GM13976 (cell line): ENCODE results near the gene ARHGAP6.
A peak's percentile ranks its signal among the peaks of the same experiment; 100 is the strongest.

Experiments
- DNase-seq: peaks from one replicate; pipeline ENCODE4 v3.0.0; 2012; ENCODE audit warnings: low spot score
- in situ Hi-C: fragments of 300-500 bp; cut with MboI; formaldehyde crosslinking; loops from one replicate; pipeline ENCODE4 v1.12.0; 2022; ENCODE audit warnings: low sequenced_read_pairs, mixed read lengths, inconsistent platforms; ENCODE audit not compliant: unreplicated experiment
- TF ChIP-seq, protein P1 (sequence below): IDR thresholded peaks from 2 replicates; pipeline ENCODE4 v1.5.1; 2012; ENCODE audit warnings: borderline replicate concordance, mild to moderate bottlenecking; ENCODE audit not compliant: insufficient read depth; ENCODE audit errors: extremely low read depth, missing control alignments, control extremely low read depth

ARHGAP6 gene

GRCh38 chrX:11143931-11144678, 521.6 kb downstream of the ARHGAP6 start:
- in situ Hi-C loops = loop anchor here (10.0 to 25.0 kb wide), 3 partner anchors 391 to 957 kb away; no protein-coding TSS in a partner anchor
- peak; percentile 67 for DNase-seq
- TF ChIP-seq, protein P1, sequence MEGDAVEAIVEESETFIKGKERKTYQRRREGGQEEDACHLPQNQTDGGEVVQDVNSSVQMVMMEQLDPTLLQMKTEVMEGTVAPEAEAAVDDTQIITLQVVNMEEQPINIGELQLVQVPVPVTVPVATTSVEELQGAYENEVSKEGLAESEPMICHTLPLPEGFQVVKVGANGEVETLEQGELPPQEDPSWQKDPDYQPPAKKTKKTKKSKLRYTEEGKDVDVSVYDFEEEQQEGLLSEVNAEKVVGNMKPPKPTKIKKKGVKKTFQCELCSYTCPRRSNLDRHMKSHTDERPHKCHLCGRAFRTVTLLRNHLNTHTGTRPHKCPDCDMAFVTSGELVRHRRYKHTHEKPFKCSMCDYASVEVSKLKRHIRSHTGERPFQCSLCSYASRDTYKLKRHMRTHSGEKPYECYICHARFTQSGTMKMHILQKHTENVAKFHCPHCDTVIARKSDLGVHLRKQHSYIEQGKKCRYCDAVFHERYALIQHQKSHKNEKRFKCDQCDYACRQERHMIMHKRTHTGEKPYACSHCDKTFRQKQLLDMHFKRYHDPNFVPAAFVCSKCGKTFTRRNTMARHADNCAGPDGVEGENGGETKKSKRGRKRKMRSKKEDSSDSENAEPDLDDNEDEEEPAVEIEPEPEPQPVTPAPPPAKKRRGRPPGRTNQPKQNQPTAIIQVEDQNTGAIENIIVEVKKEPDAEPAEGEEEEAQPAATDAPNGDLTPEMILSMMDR = peak; percentile 26

DNA sequence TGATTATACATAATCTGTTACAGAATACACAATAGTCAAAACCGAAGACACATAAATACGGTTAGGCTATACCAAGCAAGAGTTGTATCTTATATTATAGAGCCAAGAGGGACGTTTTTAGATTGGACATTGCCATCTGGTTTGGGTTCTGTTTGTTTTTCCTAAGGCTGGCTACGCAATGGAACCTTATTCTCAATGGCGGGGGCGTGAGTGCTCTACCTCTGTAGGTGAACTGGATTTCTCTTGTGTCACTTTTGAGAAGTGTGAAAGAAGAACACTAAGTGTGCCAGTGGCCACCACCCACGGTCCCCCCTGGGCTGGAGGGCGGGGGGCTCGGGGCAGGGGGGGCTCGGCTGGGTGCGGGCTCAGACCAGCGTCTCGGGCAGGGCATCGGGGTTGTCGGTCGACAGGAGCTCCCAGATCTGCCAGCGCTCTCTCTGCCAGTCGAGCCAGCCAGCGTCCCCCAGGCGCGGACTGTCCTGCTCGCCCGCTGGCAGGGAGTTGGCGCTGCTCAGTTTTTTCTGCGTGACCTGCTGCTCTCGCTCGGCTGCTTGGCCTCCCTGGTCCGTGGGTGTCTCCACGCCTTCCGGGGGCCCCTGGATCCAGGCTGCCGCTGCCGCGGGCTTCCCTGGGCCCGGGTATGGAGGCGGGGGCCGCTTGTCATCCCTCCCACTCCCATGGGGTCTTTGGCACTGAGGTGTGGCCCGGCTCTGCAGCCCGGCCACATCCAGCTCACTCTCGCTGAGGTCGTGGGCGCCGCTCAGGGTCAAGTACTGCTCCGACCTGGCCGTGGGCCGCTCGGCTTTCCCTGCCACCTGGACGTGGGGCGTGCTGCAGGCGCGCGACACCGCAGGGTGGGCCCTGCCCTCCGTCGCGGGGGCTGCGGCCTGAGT, 527.0 kb downstream of the ARHGAP6 start:
- TF ChIP-seq, protein P1 = no peak
- in situ Hi-C loops = loop anchor here (25.0 kb wide), 1 partner anchor 951 kb away; no protein-coding TSS in a partner anchor
- no peak for DNase-seq

- in situ Hi-C loops = loop anchor here (25.0 kb wide), 1 partner anchor 950 kb away; no protein-coding TSS in a partner anchor
- TF ChIP-seq, protein P1 = peak; percentile 50
- DNase-seq = peak; percentile 31
Observed at GRCh38 chrX:11137543-11138139, 528.1 kb downstream of the ARHGAP6 start.

DNA sequence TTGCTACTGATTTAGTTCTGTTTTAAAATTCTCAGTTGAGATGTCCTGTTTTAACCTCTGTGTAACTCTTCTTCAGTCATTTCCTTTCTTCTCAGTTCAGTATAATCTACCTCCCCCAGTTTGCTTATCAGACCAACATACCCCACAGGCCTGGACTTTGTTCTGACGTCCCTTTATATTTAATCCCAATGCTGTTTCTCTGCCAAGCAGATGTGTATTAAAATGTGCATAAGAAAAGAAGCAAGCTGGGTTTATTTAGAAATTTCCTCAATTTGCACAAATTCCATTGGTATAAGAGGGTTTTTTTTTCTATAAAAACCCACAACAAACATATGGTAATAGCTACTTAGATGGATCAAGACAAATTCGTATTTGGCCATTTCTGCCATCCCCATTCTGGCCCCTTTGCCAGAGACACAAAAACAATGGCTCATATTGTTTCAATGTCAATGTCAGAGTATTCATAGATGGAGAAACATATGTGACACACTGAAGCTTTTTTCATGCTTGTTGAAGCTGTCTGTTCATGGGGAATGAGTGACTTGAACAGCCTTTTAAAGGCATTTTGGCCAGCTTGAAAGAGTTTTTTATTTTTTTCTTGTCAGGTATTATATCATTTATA, 530.0 kb downstream of the ARHGAP6 start:
- DNase-seq = no peak
- in situ Hi-C loops = loop anchor here (25.0 kb wide), 1 partner anchor 948 kb away; no protein-coding TSS in a partner anchor
- TF ChIP-seq, protein P1 = no peak

DNA sequence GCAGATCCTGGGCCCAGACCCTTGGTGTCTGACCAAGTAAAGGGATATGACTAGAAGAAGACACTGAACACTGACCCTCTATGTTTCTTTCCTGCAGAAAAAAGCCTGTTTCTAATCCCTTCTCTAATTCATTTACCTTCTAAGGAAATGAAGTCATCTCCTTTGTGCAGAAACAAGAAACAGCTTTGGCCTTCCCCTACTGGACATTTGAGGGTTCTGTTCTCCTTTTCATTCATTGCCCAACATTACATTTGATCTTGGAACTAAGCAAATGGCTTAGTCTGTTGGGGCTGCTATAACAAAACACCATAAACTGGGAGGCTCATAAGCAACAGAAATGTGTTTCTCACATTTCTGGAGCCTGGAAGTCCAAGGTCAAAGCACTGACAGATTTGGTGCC, 534.6 kb downstream of the ARHGAP6 start:
- TF ChIP-seq, protein P1 = no peak
- no peak for DNase-seq
- in situ Hi-C loops = loop anchor here (25.0 kb wide), 1 partner anchor 944 kb away; no protein-coding TSS in a partner anchor

DNA sequence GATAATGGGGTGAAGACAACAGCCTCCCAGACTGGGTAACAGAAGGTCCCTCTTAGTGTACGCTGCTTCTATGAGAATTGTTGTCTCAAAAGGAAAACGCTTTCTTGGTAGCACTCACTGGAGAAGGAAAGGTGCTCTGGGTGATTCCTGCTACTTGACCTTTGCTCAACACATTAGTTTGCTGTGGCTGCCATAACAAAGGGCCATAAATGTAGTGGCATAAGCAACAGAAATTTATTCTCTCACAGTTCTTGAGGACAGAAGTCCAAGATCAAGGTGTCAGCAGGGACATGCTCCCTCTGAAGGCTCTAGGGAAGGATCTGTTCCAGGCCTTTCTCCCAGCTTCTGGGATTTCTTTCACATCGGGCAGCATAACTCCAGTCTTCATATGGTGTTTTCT, 535.6 kb downstream of the ARHGAP6 start:
- TF ChIP-seq, protein P1 = no peak
- no peak for DNase-seq
- in situ Hi-C loops = loop anchor here (25.0 kb wide), 1 partner anchor 943 kb away; no protein-coding TSS in a partner anchor
